SK-N-MC (cell line): ENCODE measurements around the gene SLC25A1.

Experiments used
- DNase-seq: peaks from one replicate; pipeline ENCODE4 v3.0.0-alpha.2; 2011; ENCODE audit warnings: low read depth, low spot score
- H3K27ac ChIP-seq: fragments of 200-600 bp; sonication (generic); 2 replicates; pipeline ENCODE4 v1.5.1; 2016; ENCODE audit warnings: mixed run types
- H3K36me3 ChIP-seq: fragments of 200-600 bp; sonication (generic); 2 replicates; pipeline ENCODE4 v1.6.1; 2017; ENCODE audit warnings: antibody characterized with exemption, low read length, mixed read lengths; ENCODE audit not compliant: insufficient read depth
- H3K4me3 ChIP-seq: fragments of 200-600 bp; sonication (generic); 2 replicates; pipeline ENCODE4 v1.5.1; 2016
- H3K9ac ChIP-seq: fragments of 200-600 bp; sonication (generic); 2 replicates; pipeline ENCODE4 v1.8.0; 2017; ENCODE audit warnings: mixed run types, mixed read lengths; ENCODE audit not compliant: insufficient read length
- H3K9me3 ChIP-seq: fragments of 200-600 bp; sonication (generic); 2 replicates; pipeline ENCODE4 v1.6.1; 2017; ENCODE audit warnings: low read depth, mild to moderate bottlenecking, antibody characterized with exemption, low read length, moderate library complexity, mixed read lengths
- EZH2 ChIP-seq: fragments of 200-600 bp; sonication (generic); IDR thresholded peaks from one replicate; pipeline ENCODE4 v1.6.1; 2017; ENCODE audit warnings: antibody characterized with exemption
- FOXP2 ChIP-seq: optimal IDR thresholded peaks from 2 replicates; pipeline ENCODE3; 2011; ENCODE audit warnings: mild to moderate bottlenecking, moderate library complexity; ENCODE audit not compliant: insufficient read depth; ENCODE audit errors: extremely low read length, control extremely low read depth
- POLR2AphosphoS5 ChIP-seq: IDR thresholded peaks from 2 replicates; pipeline ENCODE4 v1.6.1; 2012; ENCODE audit warnings: mild to moderate bottlenecking, low read depth, low read length, borderline replicate concordance

The SLC25A1 gene

GRCh38 chr22:19194766-19195536 is 16.4 kb upstream of the SLC25A1 start:
- no peaks in the 10 kb centered on the region for H3K36me3 ChIP-seq
- H3K4me3 ChIP-seq, result no peak overlapping the region
- TF ChIP-seq EZH2, result no peak
- no peak for TF ChIP-seq FOXP2
- no peak for TF ChIP-seq POLR2AphosphoS5
- no peak for DNase-seq
- H3K9me3 ChIP-seq, result no peaks in the 10 kb centered on the region
- no peak overlapping the region for H3K27ac ChIP-seq
- no peak overlapping the region for H3K9ac ChIP-seq

- no peaks in the 10 kb centered on the region for H3K9me3 ChIP-seq
- no peak overlapping the region for H3K27ac ChIP-seq
- H3K9ac ChIP-seq, result no peak overlapping the region
- no peak for TF ChIP-seq FOXP2
- no peak for TF ChIP-seq EZH2
- no peak for TF ChIP-seq POLR2AphosphoS5
- H3K36me3 ChIP-seq, result no peaks in the 10 kb centered on the region
- no peak overlapping the region for H3K4me3 ChIP-seq
- no peak for DNase-seq
Observed at GRCh38 chr22:19193879-19194278, 15.3 kb upstream of the SLC25A1 start.

GRCh38 chr22:19187716-19188563 is 9.4 kb upstream of the SLC25A1 start:
- H3K27ac ChIP-seq, result no peak overlapping the region
- H3K36me3 ChIP-seq, result no peaks in the 10 kb centered on the region
- no peak overlapping the region for H3K4me3 ChIP-seq
- H3K9ac ChIP-seq, result no peak overlapping the region
- no peak for DNase-seq
- TF ChIP-seq EZH2 (no peak), POLR2AphosphoS5 (no peak), FOXP2 (no peak)
- H3K9me3 ChIP-seq, result no peaks in the 10 kb centered on the region

- no peak for DNase-seq
- Histone ChIP-seq H3K4me3 (no peak overlapping the region), H3K36me3 (no peaks in the 10 kb centered on the region), H3K9ac (no peak overlapping the region), H3K27ac (no peak overlapping the region), H3K9me3 (no peaks in the 10 kb centered on the region)
- TF ChIP-seq POLR2AphosphoS5, result no peak
- no peak for TF ChIP-seq FOXP2
- TF ChIP-seq EZH2, result no peak
Observed at GRCh38 chr22:19184276-19184997, 5.9 kb upstream of the SLC25A1 start.

- TF ChIP-seq FOXP2 (no peak), POLR2AphosphoS5 (no peak), EZH2 (no peak)
- Histone ChIP-seq H3K36me3 (no peaks in the 10 kb centered on the region), H3K4me3 (no peak overlapping the region), H3K9ac (no peak overlapping the region), H3K27ac (no peak overlapping the region), H3K9me3 (no peaks in the 10 kb centered on the region)
- DNase-seq, result no peak
Observed at GRCh38 chr22:19183216-19183615, 4.7 kb upstream of the SLC25A1 start.

GRCh38 chr22:19182472-19183157 is 4.1 kb upstream of the SLC25A1 start:
- no peak for TF ChIP-seq FOXP2
- TF ChIP-seq POLR2AphosphoS5, result no peak
- TF ChIP-seq EZH2, result no peak
- Histone ChIP-seq H3K9ac (no peak overlapping the region), H3K4me3 (no peak overlapping the region), H3K9me3 (no peaks in the 10 kb centered on the region), H3K27ac (no peak overlapping the region), H3K36me3 (no peaks in the 10 kb centered on the region)
- no peak for DNase-seq

DNA sequence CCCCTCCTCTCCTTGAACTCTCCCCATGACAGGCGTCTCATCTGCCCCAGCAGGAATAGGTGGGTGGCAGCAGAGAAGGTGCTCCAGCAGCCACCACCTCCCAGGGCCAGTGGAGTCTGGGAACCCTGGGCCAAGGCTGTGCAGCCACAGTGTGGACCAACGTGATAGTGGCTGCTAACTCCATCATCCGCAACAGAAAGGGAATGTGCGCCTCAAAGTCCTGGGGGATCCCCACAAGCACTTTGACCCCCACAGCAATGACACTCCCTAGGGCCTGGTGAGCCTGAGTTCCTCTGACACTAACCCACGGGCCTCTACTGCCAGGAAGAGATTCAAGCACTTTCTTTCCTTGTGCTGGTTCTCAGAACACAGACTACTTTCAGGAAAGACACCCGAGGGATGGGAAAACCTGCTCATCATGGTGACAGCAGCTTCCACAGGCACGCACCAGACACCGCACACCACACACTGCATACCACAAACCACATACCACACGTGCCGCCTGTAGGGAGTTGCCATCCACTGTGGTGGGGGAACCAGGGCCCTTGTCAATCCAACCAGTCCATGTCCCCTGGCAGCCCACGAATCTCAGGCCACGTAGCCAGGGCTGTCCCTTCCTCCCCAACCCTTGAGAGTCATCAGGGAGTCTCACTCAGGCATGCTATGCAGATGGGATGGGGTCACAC is 3.4 kb upstream of the SLC25A1 start:
- H3K9ac ChIP-seq, result no peak overlapping the region
- no peaks in the 10 kb centered on the region for H3K36me3 ChIP-seq
- H3K27ac ChIP-seq, result no peak overlapping the region
- H3K4me3 ChIP-seq, result no peak overlapping the region
- TF ChIP-seq EZH2 (no peak), POLR2AphosphoS5 (no peak), FOXP2 (no peak)
- H3K9me3 ChIP-seq, result no peaks in the 10 kb centered on the region
- no peak for DNase-seq
